GM23248 (cell line): Measurements from ENCODE around the gene CHRM3.
"Not testable (repeated sequence)": the region's sequence is repeated elsewhere in the genome, so short reads cannot be mapped to it uniquely, and the experiment has no call there.

ENCODE experiments used
- EZH2 ChIP-seq: fragments of 200-600 bp; sonication (generic); IDR thresholded peaks from 2 replicates; pipeline ENCODE4 v1.6.1; 2018; ENCODE audit warnings: antibody characterized with exemption, mild to moderate bottlenecking; ENCODE audit not compliant: insufficient read depth, poor library complexity, severe bottlenecking
- EZH2phosphoT487 ChIP-seq: fragments of 200-600 bp; sonication (generic); IDR thresholded peaks from 2 replicates; pipeline ENCODE4 v1.6.1; 2018; ENCODE audit warnings: antibody characterized with exemption, moderate library complexity, mild to moderate bottlenecking, low read depth; ENCODE audit not compliant: insufficient read depth

DNA sequence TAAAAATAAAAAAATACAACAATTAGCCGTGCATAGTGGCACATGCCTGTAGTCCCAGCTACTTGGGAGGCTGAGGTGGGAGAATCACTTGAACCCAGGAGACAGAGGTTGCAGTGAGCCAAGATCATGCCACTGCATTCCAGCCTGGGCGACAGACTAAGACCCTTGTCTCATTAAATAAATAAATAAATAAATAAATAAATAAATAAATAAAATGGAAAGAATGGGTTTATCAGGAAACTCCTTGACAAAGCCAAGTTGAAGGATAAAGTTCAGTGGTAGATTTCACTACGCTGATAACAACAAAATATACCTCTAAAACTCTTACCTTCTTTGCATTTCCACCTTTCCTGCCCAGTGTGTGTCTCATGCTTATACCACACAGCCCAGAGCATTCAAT, 15.5 kb upstream of the CHRM3 start:
- TF ChIP-seq EZH2phosphoT487, EZH2: not testable (repeated sequence)
